Activated gamma-delta T cell treated with anti-CD3 and anti-CD28 coated beads, Interleukin-2, amount 50 U/mL, for 16 hours (primary cell): ENCODE data around the gene DENND4B.

Experiments used
- DNase-seq: peaks from one replicate; pipeline ENCODE4 v3.0.0-alpha.2; 2020; ENCODE audit warnings: low read depth

Gene DENND4B

GRCh38 chr1:153968408-153968807, 21.9 kb upstream of the DENND4B start:
- no peak for DNase-seq

GRCh38 chr1:153968000-153968363, 21.5 kb upstream of the DENND4B start:
- no peak for DNase-seq

GRCh38 chr1:153967107-153967999, 20.8 kb upstream of the DENND4B start, which contains the start of gene CREB3L4:
Gene CREB3L4 (plus strand): TSS chr1:153967902. CDS start chr1:153968526, 624 bp downstream.
- DNase-seq, result peak; percentile 80

GRCh38 chr1:153963850-153964331, 17.4 kb upstream of the DENND4B start:
- no peak for DNase-seq

GRCh38 chr1:153963030-153963849, 16.7 kb upstream of the DENND4B start, which contains the start of gene SLC39A1:
Gene SLC39A1 (minus strand): TSS chr1:153963537. CDS start chr1:153962715, 822 bp downstream.
- DNase-seq, result peak; percentile 83

- DNase-seq, result no peak
Measured at GRCh38 chr1:153962088-153963029, 15.8 kb upstream of the DENND4B start.

GRCh38 chr1:153961421-153961820, 14.9 kb upstream of the DENND4B start:
- no peak for DNase-seq

- no peak for DNase-seq
Measured at GRCh38 chr1:153960206-153960605, 13.7 kb upstream of the DENND4B start.

- DNase-seq, result no peak
Measured at GRCh38 chr1:153959454-153959853, 12.9 kb upstream of the DENND4B start.

- no peak for DNase-seq
Measured at GRCh38 chr1:153958961-153959260, 12.4 kb upstream of the DENND4B start.

- DNase-seq, result peak; percentile 94
Measured at GRCh38 chr1:153958111-153958960, 11.8 kb upstream of the DENND4B start, which contains the start of gene CRTC2. Gene CRTC2 (minus strand): TSS chr1:153958612. CDS start chr1:153958497, 115 bp downstream.

- DNase-seq, result peak; percentile 11
Measured at GRCh38 chr1:153957744-153958110, 11.2 kb upstream of the DENND4B start.

GRCh38 chr1:153956997-153957715, 10.6 kb upstream of the DENND4B start:
- DNase-seq, result no peak

- DNase-seq, result no peak
Measured at GRCh38 chr1:153954826-153955225, 8.3 kb upstream of the DENND4B start.

GRCh38 chr1:153953859-153954365, 7.4 kb upstream of the DENND4B start:
- no peak for DNase-seq

GRCh38 chr1:153951801-153952200, 5.3 kb upstream of the DENND4B start:
- no peak for DNase-seq

GRCh38 chr1:153951183-153951582, 4.7 kb upstream of the DENND4B start:
- no peak for DNase-seq

GRCh38 chr1:153945795-153946621, 510 bp downstream of the DENND4B start:
- DNase-seq, result peak; percentile 46
